Left ventricle myocardium inferior (tissue), 1 donor: Measurements from ENCODE around the gene KIF20B. TPM values are rescaled to one million over a fixed set of nuclear protein-coding genes. Genes with fewer than 3 reads are reported as not detected.

Experiments
- DNase-seq: peaks from one replicate; pipeline ENCODE4 v3.0.0-alpha.2; 2020
- H3K27ac ChIP-seq: fragments of 200-600 bp; replicated peaks from 2 replicates; pipeline ENCODE4 v1.8.0; 2021
- H3K27me3 ChIP-seq: fragments of 200-600 bp; 2 replicates; pipeline ENCODE4 v1.8.0; 2021; ENCODE audit warnings: low read depth
- H3K36me3 ChIP-seq: fragments of 200-600 bp; 2 replicates; pipeline ENCODE4 v1.8.0; 2021
- H3K4me1 ChIP-seq: fragments of 200-600 bp; 2 replicates; pipeline ENCODE4 v1.8.0; 2021
- H3K4me3 ChIP-seq: fragments of 200-600 bp; 2 replicates; pipeline ENCODE4 v1.8.0; 2021; ENCODE audit warnings: mild to moderate bottlenecking, moderate library complexity
- H3K9me3 ChIP-seq: fragments of 200-600 bp; replicated peaks from 2 replicates; pipeline ENCODE4 v1.8.0; 2021
- CTCF ChIP-seq: fragments of 200-600 bp; IDR thresholded peaks from 2 replicates; pipeline ENCODE4 v1.8.0; 2021; ENCODE audit warnings: antibody characterized with exemption, mild to moderate bottlenecking, borderline replicate concordance
- intact Hi-C: fragments of 100-400 bp; cut with micrococcal nuclease; formaldehyde crosslinking; loops from one replicate; pipeline ENCODE4 v1.11.0; 2022
- total RNA-seq: library from RNA; stranded (reverse); fragmentation: NEBNext Ultra II Directional; extraction: Animal tissue kit (Norgen Biotek cat#: 25700); gene quantifications from one replicate; pipeline ENCODE4 v1.2.1, GENCODE V29; 2021
- donor health status: DM: no; HTN: yes; CAD: no; lungs with severe emphysema.

KIF20B gene
- total RNA-seq, 1 donor from 2014 or later: 2.4 TPM

GRCh38 chr10:89657302-89657701 lies 44.1 kb upstream of the KIF20B start:
- Histone ChIP-seq H3K9me3 (no peaks in the 10 kb centered on the region), H3K4me1 (no peaks in the 10 kb centered on the region), H3K27me3 (no peaks in the 10 kb centered on the region), H3K4me3 (no peak overlapping the region), H3K27ac (no peak overlapping the region), H3K36me3 (no peaks in the 10 kb centered on the region)
- intact Hi-C loops: no loop called here
- no peak for TF ChIP-seq CTCF
- no peak for DNase-seq

GRCh38 chr10:89659143-89660131 lies 42.0 kb upstream of the KIF20B start:
- no peak for DNase-seq
- H3K36me3 ChIP-seq: no peaks in the 10 kb centered on the region
- H3K9me3 ChIP-seq: no peaks in the 10 kb centered on the region
- H3K27ac ChIP-seq: no peak overlapping the region
- no peak overlapping the region for H3K4me3 ChIP-seq
- no peaks in the 10 kb centered on the region for H3K27me3 ChIP-seq
- peaks cover 9% of the 10 kb centered on the region for H3K4me1 ChIP-seq
- no peak for TF ChIP-seq CTCF
- intact Hi-C loops: no loop called here

- Histone ChIP-seq H3K36me3 (no peaks in the 10 kb centered on the region), H3K27me3 (no peaks in the 10 kb centered on the region), H3K4me3 (no peak overlapping the region), H3K27ac (no peak overlapping the region), H3K4me1 (peaks cover 9% of the 10 kb centered on the region), H3K9me3 (no peaks in the 10 kb centered on the region)
- TF ChIP-seq CTCF: no peak
- DNase-seq: no peak
- intact Hi-C loops: no loop called here
Observed at GRCh38 chr10:89662596-89662995, 38.8 kb upstream of the KIF20B start.

GRCh38 chr10:89663144-89663543 lies 38.2 kb upstream of the KIF20B start:
- intact Hi-C loops: no loop called here
- Histone ChIP-seq H3K4me1 (peaks cover 9% of the 10 kb centered on the region), H3K27me3 (no peaks in the 10 kb centered on the region), H3K4me3 (no peak overlapping the region), H3K27ac (no peak overlapping the region), H3K9me3 (no peaks in the 10 kb centered on the region), H3K36me3 (no peaks in the 10 kb centered on the region)
- DNase-seq: no peak
- TF ChIP-seq CTCF: no peak

- TF ChIP-seq CTCF: no peak
- no peaks in the 10 kb centered on the region for H3K36me3 ChIP-seq
- H3K27ac ChIP-seq: no peak overlapping the region
- H3K4me1 ChIP-seq: peaks cover 9% of the 10 kb centered on the region
- DNase-seq: no peak
- H3K4me3 ChIP-seq: no peak overlapping the region
- intact Hi-C loops: no loop called here
- H3K9me3 ChIP-seq: no peaks in the 10 kb centered on the region
- H3K27me3 ChIP-seq: no peaks in the 10 kb centered on the region
Observed at GRCh38 chr10:89664203-89664602, 37.2 kb upstream of the KIF20B start.
